HEK293T (cell line): ENCODE data around the gene MED1.
A peak's percentile ranks its signal among the peaks of the same experiment; 100 is the strongest.

Source experiments
- CTCF ChIA-PET: fragments of 350-600 bp; formaldehyde crosslinking; extraction: SDS; loops from one replicate; lab custom pipeline; 2021; ENCODE audit warnings: antibody characterized with exemption, inconsistent platforms; lab: Yijun Ruan, JAX
- POLR2A ChIA-PET: fragments of 350-600 bp; formaldehyde crosslinking; extraction: SDS; loops from one replicate; lab custom pipeline; 2020; ENCODE audit warnings: antibody characterized with exemption, inconsistent platforms; lab: Yijun Ruan, JAX
- DNase-seq: peaks from one replicate; pipeline ENCODE4 v3.0.0; 2012; ENCODE audit warnings: mixed read lengths; ENCODE audit errors: extremely low spot score
- ARNT ChIP-seq: fragments of 450-650 bp; IDR thresholded peaks from 2 replicates; pipeline ENCODE4 v1.6.1; 2017; ENCODE audit warnings: mild to moderate bottlenecking
- BHLHE40 ChIP-seq: fragments of 450-650 bp; IDR thresholded peaks from 2 replicates; pipeline ENCODE4 v1.6.1; 2016; ENCODE audit warnings: mild to moderate bottlenecking, moderate library complexity, borderline replicate concordance
- CTBP1 ChIP-seq: fragments of 450-650 bp; IDR thresholded peaks from 2 replicates; pipeline ENCODE4 v1.6.1; 2016; ENCODE audit warnings: borderline replicate concordance
- ELF4 ChIP-seq: fragments of 450-650 bp; IDR thresholded peaks from 2 replicates; pipeline ENCODE4 v1.6.1; 2017; ENCODE audit warnings: antibody characterized with exemption
- FOXA1 ChIP-seq: fragments of 450-650 bp; IDR thresholded peaks from 2 replicates; pipeline ENCODE4 v1.6.1; 2016; ENCODE audit warnings: mild to moderate bottlenecking
- FOXK2 ChIP-seq: fragments of 450-650 bp; IDR thresholded peaks from 2 replicates; pipeline ENCODE4 v1.6.1; 2016; ENCODE audit warnings: mild to moderate bottlenecking
- FOXM1 ChIP-seq: fragments of 450-650 bp; IDR thresholded peaks from 2 replicates; pipeline ENCODE4 v1.6.1; 2017; ENCODE audit warnings: mild to moderate bottlenecking, borderline replicate concordance
- HDGF ChIP-seq: fragments of 450-650 bp; IDR thresholded peaks from 2 replicates; pipeline ENCODE4 v1.6.1; 2017; ENCODE audit warnings: antibody characterized with exemption, borderline replicate concordance
- L3MBTL2 ChIP-seq: fragments of 450-650 bp; conservative IDR thresholded peaks from 2 replicates; pipeline ENCODE4 v1.6.1; 2016; ENCODE audit warnings: mild to moderate bottlenecking
- LEF1 ChIP-seq: fragments of 450-650 bp; IDR thresholded peaks from 2 replicates; pipeline ENCODE4 v1.6.1; 2017; ENCODE audit warnings: mild to moderate bottlenecking, borderline replicate concordance
- NFRKB ChIP-seq: fragments of 450-650 bp; IDR thresholded peaks from 2 replicates; pipeline ENCODE4 v1.6.1; 2016; ENCODE audit warnings: mild to moderate bottlenecking, moderate library complexity
- PKNOX1 ChIP-seq: fragments of 450-650 bp; IDR thresholded peaks from 2 replicates; pipeline ENCODE4 v1.6.1; 2016
- SP1 ChIP-seq: fragments of 450-650 bp; IDR thresholded peaks from 2 replicates; pipeline ENCODE4 v1.6.1; 2017
- SUZ12 ChIP-seq: fragments of 450-650 bp; IDR thresholded peaks from 2 replicates; pipeline ENCODE4 v1.6.1; 2016; ENCODE audit warnings: mild to moderate bottlenecking
- TARDBP ChIP-seq: fragments of 450-650 bp; IDR thresholded peaks from 2 replicates; pipeline ENCODE4 v1.6.1; 2016
- ZNF384 ChIP-seq: fragments of 450-650 bp; IDR thresholded peaks from 2 replicates; pipeline ENCODE4 v1.6.1; 2016

MED1 gene

GRCh38 chr17:39408360-39408759 lies 42.7 kb downstream of the MED1 start:
- ChIA-PET CTCF (no interaction called here), POLR2A (no interaction called here)
- no peak for DNase-seq
- TF ChIP-seq TARDBP (no peak), L3MBTL2 (no peak), HDGF (no peak), SUZ12 (no peak), FOXA1 (no peak), BHLHE40 (no peak), FOXK2 (no peak), PKNOX1 (no peak), NFRKB (no peak), LEF1 (no peak), ELF4 (no peak), FOXM1 (no peak), ZNF384 (no peak)

- CTCF ChIA-PET: no interaction called here
- no peak for TF ChIP-seq PKNOX1
- TF ChIP-seq FOXM1: no peak
- no peak for TF ChIP-seq FOXK2
- no peak for TF ChIP-seq FOXA1
- no peak for TF ChIP-seq ZNF384
- POLR2A ChIA-PET: no interaction called here
- DNase-seq: no peak
These were observed 44.1 kb downstream of the MED1 start for GRCh38 chr17:39406951-39407350.

GRCh38 chr17:39405436-39405835 lies 45.6 kb downstream of the MED1 start:
- DNase-seq: no peak
- TF ChIP-seq FOXK2: no peak
- POLR2A ChIA-PET: no interaction called here
- CTCF ChIA-PET: no interaction called here

- TF ChIP-seq L3MBTL2: no peak
- TF ChIP-seq BHLHE40: no peak
- no peak for TF ChIP-seq ARNT
- TF ChIP-seq SUZ12: no peak
- TF ChIP-seq FOXA1: no peak
- no peak for TF ChIP-seq SP1
- no peak for TF ChIP-seq TARDBP
- TF ChIP-seq LEF1: no peak
- TF ChIP-seq FOXK2: no peak
- TF ChIP-seq FOXM1: no peak
- TF ChIP-seq ZNF384: no peak
- TF ChIP-seq ELF4: no peak
- no peak for TF ChIP-seq CTBP1
- TF ChIP-seq PKNOX1: no peak
- TF ChIP-seq HDGF: no peak
- no peak for TF ChIP-seq NFRKB
- ChIA-PET CTCF (no interaction called here), POLR2A (interaction anchor here (2.8 kb wide), 1 partner anchor 57 kb away, joined by 8 read pairs; the partner anchor contains the start of gene CDK12)
- no peak for DNase-seq
These were observed 46.3 kb downstream of the MED1 start for GRCh38 chr17:39404542-39405378.

GRCh38 chr17:39402890-39403605 lies 48.0 kb downstream of the MED1 start:
- TF ChIP-seq ARNT (no peak), L3MBTL2 (peak; percentile 18; the same call in 1 of the 2 replicates)
- ChIA-PET POLR2A (interaction anchor here (1.5 to 2.8 kb wide), 3 partner anchors 48 to 119 kb away, joined by 4 to 10 read pairs (median 8); partner anchors contain the start of genes CDK12 and MED1), CTCF (interaction anchor here (0.5 to 2.4 kb wide), 2 partner anchors 219 to 465 kb away, joined by 3 to 6 read pairs; no protein-coding TSS in a partner anchor)
- no peak for DNase-seq

- CTCF ChIA-PET: interaction anchor here (0.5 to 2.4 kb wide), 2 partner anchors 219 to 464 kb away, joined by 3 to 6 read pairs; no protein-coding TSS in a partner anchor
- POLR2A ChIA-PET: interaction anchor here (1.1 to 2.8 kb wide), 5 partner anchors 26 to 202 kb away, joined by 3 to 11 read pairs (median 8); partner anchors contain the start of genes CDK12, MED1 and RPL19
- TF ChIP-seq ARNT: no peak
- TF ChIP-seq SUZ12: no peak
- TF ChIP-seq L3MBTL2: peak; percentile 92
- DNase-seq: peak; percentile 88
These were observed 48.7 kb downstream of the MED1 start for GRCh38 chr17:39402244-39402889.
